ENCODE measurements around the gene TBL1XR1.
"Not testable (repeated sequence)": the region's sequence is repeated elsewhere in the genome, so short reads cannot be mapped to it uniquely, and the experiment has no call there.

The TBL1XR1 gene

GRCh38 chr3:177179281-177180067 is 17.8 kb downstream of the TBL1XR1 start:
- no peak for DNase-seq

GRCh38 chr3:177177749-177178221 is 19.5 kb downstream of the TBL1XR1 start:
- no peak for DNase-seq

- no peak for DNase-seq
Measured at GRCh38 chr3:177174607-177175170, 22.6 kb downstream of the TBL1XR1 start.

- DNase-seq: no peak
Measured at GRCh38 chr3:177169936-177170722, 27.2 kb downstream of the TBL1XR1 start.

- DNase-seq: no peak
Measured at GRCh38 chr3:177168431-177168830, 28.9 kb downstream of the TBL1XR1 start.

GRCh38 chr3:177162742-177163141 is 34.5 kb downstream of the TBL1XR1 start:
- DNase-seq: no peak

GRCh38 chr3:177161603-177162002 is 35.7 kb downstream of the TBL1XR1 start:
- not testable (repeated sequence) for DNase-seq

- DNase-seq: no peak
Measured at GRCh38 chr3:177158461-177158860, 38.8 kb downstream of the TBL1XR1 start.

GRCh38 chr3:177157492-177157891 is 39.8 kb downstream of the TBL1XR1 start:
- no peak for DNase-seq

GRCh38 chr3:177154733-177155132 is 42.5 kb downstream of the TBL1XR1 start:
- no peak for DNase-seq

- DNase-seq: no peak
Measured at GRCh38 chr3:177150970-177151627, 46.2 kb downstream of the TBL1XR1 start.

- DNase-seq: no peak
Measured at GRCh38 chr3:177150218-177150916, 46.9 kb downstream of the TBL1XR1 start.

GRCh38 chr3:177149106-177149505 is 48.2 kb downstream of the TBL1XR1 start:
- DNase-seq: no peak

GRCh38 chr3:177147790-177148189 is 49.5 kb downstream of the TBL1XR1 start:
- DNase-seq: no peak

GRCh38 chr3:177146646-177147045 is 50.6 kb downstream of the TBL1XR1 start:
- DNase-seq: no peak

- no peak for DNase-seq
Measured at GRCh38 chr3:177145954-177146353, 51.3 kb downstream of the TBL1XR1 start.

- DNase-seq: no peak
Measured at GRCh38 chr3:177145381-177145780, 51.9 kb downstream of the TBL1XR1 start.

GRCh38 chr3:177144922-177145321 is 52.4 kb downstream of the TBL1XR1 start:
- DNase-seq: no peak

GRCh38 chr3:177141899-177142646 is 55.2 kb downstream of the TBL1XR1 start:
- no peak for DNase-seq

- no peak for DNase-seq
Measured at GRCh38 chr3:177141471-177141870, 55.8 kb downstream of the TBL1XR1 start.

GRCh38 chr3:177139220-177139619 is 58.1 kb downstream of the TBL1XR1 start:
- not testable (repeated sequence) for DNase-seq

Data from right forelimb (tissue), 1 donor.